Bronchial epithelial cell (primary cell): Measurements from ENCODE around the gene PPP3CA. TPM values are rescaled to one million over a fixed set of nuclear protein-coding genes. Genes with fewer than 3 reads are reported as not detected.

Source experiments
- DNase-seq: peaks from one replicate; pipeline ENCODE4 v3.0.0-alpha.2; 2010; ENCODE audit warnings: low read depth
- FAIRE-seq: peaks from 2 replicates; lab custom pipeline; 2011; peaks lifted over from hg19 to GRCh38; lab: Jason Lieb, UNC
- H3K27me3 ChIP-seq: 2 replicates; pipeline ENCODE4 v1.5.1; 2011; ENCODE audit warnings: low read length; ENCODE audit not compliant: control insufficient read depth, insufficient read depth
- H3K36me3 ChIP-seq: 2 replicates; pipeline ENCODE4 v1.5.1; 2011; ENCODE audit warnings: low read length; ENCODE audit not compliant: control insufficient read depth, insufficient read depth
- H3K4me3 ChIP-seq: 2 replicates; pipeline ENCODE4 v1.5.1; 2011; ENCODE audit warnings: mild to moderate bottlenecking, low read depth, low read length, control low read depth
- CTCF ChIP-seq: IDR thresholded peaks from 2 replicates; pipeline ENCODE4 v1.5.1; 2011; ENCODE audit warnings: mild to moderate bottlenecking, moderate library complexity, low read length, control low read depth, inconsistent platforms; ENCODE audit not compliant: insufficient read depth, severe bottlenecking
- total RNA-seq: library from RNA; depleted of rRNA; stranded (reverse); fragments of >200 nt; gene quantifications from 2 replicates; pipeline ENCODE4 v1.2.1, GENCODE V29; 2014

The PPP3CA gene
- total RNA-seq, 1 donor from 2014 or later = 48.2 TPM

GRCh38 chr4:101299899-101300540 lies 47.3 kb downstream of the PPP3CA start:
- FAIRE-seq (no peak), DNase-seq (no peak)
- Histone ChIP-seq H3K36me3 (no peaks in the 10 kb centered on the region), H3K27me3 (no peaks in the 10 kb centered on the region), H3K4me3 (no peak overlapping the region)
- TF ChIP-seq CTCF = no peak

GRCh38 chr4:101299021-101299420 lies 48.3 kb downstream of the PPP3CA start:
- FAIRE-seq (no peak), DNase-seq (no peak)
- no peaks in the 10 kb centered on the region for H3K27me3 ChIP-seq
- no peak for TF ChIP-seq CTCF
- no peak overlapping the region for H3K4me3 ChIP-seq
- no peaks in the 10 kb centered on the region for H3K36me3 ChIP-seq

GRCh38 chr4:101295691-101296090 lies 51.6 kb downstream of the PPP3CA start:
- no peak for DNase-seq
- no peak for FAIRE-seq
- Histone ChIP-seq H3K27me3 (no peaks in the 10 kb centered on the region), H3K36me3 (no peaks in the 10 kb centered on the region), H3K4me3 (no peak overlapping the region)
- TF ChIP-seq CTCF = no peak

- no peaks in the 10 kb centered on the region for H3K27me3 ChIP-seq
- FAIRE-seq = no peak
Measured at GRCh38 chr4:101294597-101294996, 52.7 kb downstream of the PPP3CA start.

GRCh38 chr4:101292901-101293300 lies 54.4 kb downstream of the PPP3CA start:
- no peak for FAIRE-seq
- no peak for DNase-seq
- Histone ChIP-seq H3K4me3 (no peak overlapping the region), H3K27me3 (no peaks in the 10 kb centered on the region), H3K36me3 (no peaks in the 10 kb centered on the region)
- no peak for TF ChIP-seq CTCF

More at GRCh38 chr4:101294597-101294996, 52.7 kb downstream of the PPP3CA start:
- TF ChIP-seq CTCF = no peak
- DNase-seq = no peak
- no peaks in the 10 kb centered on the region for H3K36me3 ChIP-seq
- no peak overlapping the region for H3K4me3 ChIP-seq

GRCh38 chr4:101292214-101292613 lies 55.1 kb downstream of the PPP3CA start:
- TF ChIP-seq CTCF = no peak
- no peaks in the 10 kb centered on the region for H3K36me3 ChIP-seq
- H3K27me3 ChIP-seq = no peaks in the 10 kb centered on the region
- no peak overlapping the region for H3K4me3 ChIP-seq
- FAIRE-seq (no peak), DNase-seq (no peak)
